ENCODE data around the gene ONECUT3.

The ONECUT3 gene

DNA sequence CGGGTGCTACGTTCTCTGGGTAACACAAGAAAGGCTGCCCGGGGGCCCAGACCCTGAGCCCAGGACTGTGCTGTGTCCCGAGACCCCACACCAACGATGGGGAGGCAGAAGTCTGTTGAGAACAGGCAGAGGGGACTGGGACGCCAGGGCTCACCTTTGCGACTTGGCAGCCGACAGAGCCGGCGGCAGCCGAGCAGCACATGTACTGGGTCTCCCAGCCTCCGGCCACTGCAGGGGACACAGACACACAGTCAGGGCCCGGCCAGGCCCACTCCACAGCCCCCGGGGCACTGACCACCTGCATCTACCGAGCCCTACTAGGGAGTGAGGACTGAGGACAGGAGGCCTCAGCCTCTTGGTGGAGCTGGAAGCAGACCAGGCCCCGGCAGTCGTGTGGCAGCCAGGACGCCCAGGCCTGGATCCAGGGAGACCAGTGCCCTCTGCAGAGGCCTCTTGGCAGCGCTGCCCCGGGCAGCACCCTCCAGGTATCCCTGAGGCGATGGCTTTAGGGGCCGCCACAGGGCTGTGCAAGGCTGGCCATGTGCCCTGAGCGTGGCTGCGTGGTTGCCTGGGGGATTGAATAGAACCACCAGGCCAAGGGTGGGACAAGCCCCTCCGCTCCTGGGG lies 64.4 kb downstream of the ONECUT3 start:
- H3K27ac ChIP-seq: no peak overlapping the region
- TF ChIP-seq, protein P1, sequence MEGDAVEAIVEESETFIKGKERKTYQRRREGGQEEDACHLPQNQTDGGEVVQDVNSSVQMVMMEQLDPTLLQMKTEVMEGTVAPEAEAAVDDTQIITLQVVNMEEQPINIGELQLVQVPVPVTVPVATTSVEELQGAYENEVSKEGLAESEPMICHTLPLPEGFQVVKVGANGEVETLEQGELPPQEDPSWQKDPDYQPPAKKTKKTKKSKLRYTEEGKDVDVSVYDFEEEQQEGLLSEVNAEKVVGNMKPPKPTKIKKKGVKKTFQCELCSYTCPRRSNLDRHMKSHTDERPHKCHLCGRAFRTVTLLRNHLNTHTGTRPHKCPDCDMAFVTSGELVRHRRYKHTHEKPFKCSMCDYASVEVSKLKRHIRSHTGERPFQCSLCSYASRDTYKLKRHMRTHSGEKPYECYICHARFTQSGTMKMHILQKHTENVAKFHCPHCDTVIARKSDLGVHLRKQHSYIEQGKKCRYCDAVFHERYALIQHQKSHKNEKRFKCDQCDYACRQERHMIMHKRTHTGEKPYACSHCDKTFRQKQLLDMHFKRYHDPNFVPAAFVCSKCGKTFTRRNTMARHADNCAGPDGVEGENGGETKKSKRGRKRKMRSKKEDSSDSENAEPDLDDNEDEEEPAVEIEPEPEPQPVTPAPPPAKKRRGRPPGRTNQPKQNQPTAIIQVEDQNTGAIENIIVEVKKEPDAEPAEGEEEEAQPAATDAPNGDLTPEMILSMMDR (conservative IDR thresholded peaks at IDR 0.05): no peak
- TF ChIP-seq ZFX (IDR thresholded peaks at IDR 0.05): no peak

DNA sequence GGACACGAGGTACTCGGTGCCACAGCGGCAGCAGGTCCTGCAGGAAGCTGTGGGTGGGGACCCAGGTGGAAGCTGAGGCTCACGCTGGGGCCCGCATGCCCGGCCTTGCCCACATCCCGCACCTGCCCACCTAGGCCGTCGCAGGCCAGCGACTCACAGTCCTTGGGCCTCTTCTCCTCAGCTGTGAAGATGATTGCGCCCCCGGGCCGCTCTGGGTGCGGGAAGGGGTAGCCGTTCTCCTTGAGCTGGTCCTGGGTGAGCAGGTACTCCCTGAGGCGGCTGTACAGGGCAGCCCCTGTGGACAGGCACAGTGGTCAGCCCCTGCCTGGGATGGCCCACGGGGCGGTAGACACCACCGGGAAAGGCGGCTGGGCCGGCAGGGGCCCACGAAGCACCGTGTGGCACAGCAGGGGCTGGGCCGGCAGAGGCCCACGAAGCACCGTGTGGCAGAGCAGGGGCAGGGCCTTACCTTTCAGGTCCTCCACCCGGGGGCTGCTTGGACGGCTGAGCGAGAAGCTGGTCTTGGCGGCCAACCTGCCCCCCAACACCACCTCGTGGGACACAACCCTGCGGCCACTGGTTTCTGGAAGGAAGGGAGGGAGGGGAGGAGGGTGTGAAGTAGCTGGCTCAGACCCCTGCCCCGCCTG lies 65.4 kb downstream of the ONECUT3 start:
- no peak overlapping the region for H3K27ac ChIP-seq
- no peak for TF ChIP-seq ZFX (IDR thresholded peaks at IDR 0.05)
- TF ChIP-seq, protein P1 (conservative IDR thresholded peaks at IDR 0.05): no peak

DNA sequence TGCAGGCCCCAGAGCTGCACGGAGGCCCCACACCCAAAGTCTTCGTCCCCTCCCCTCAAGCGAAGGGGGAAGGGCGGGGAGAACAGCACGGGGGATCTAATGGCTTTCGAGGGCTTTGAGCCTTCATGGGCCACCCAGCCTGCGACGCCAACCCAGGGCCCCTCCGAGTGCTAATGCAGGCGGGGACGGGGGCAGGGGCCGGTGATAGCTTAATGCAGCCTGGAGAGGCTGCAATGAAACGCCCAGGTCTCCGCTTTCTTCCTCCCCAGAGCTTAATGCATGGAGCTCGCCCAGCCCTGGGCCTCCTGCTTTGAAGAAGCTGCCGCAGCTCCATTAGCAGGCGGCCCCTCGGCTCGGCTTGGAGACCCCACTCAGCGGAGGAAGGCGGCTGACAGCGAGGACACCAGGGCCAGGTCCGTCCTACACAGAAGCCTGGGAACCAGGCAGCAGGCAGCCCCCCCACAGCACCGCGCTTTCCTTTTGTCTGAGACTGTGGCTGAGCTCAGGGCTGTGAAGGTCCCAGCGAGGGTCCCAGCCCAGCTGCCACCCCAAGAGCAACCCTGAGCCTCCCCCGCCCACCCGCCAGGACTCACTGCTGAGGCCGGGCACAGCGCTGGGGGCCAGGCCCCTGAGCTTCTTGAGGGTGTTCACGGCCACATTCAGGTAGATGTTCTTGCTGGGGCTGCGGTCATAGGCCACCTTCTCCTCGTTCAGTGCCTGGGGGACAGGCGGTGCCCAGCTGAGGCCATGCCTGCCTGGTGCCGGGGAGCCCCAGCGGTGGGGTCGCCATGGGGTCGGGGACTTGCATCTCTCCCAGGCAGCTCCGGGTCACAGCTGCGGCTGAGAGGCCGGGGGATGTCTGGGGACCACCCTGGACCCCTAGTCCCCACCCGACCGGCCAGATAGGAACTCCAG lies 66.3 kb downstream of the ONECUT3 start:
- no peak for TF ChIP-seq ZFX (IDR thresholded peaks at IDR 0.05)
- TF ChIP-seq, protein P1 (conservative IDR thresholded peaks at IDR 0.05): no peak

DNA sequence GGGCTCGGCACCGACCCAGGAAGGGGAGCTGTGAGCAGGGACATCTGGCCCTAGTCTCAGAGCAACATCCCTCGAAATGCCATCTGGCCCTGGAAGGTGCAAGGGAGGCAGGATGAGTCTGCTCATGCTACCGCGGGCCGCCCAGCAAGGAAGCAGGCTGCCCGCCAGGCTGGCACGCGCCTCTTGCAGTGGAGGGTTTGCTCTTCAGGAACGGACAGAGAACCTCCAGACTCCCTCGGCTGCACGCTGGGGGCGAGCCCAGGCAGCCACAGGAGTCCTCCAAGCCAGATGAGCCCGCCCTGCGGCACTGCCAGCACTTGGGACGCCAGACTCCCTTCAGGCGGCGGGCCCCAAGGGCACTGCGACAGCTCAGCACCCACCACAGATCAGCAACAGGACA lies 68.9 kb downstream of the ONECUT3 start:
- no peak for TF ChIP-seq ZFX (IDR thresholded peaks at IDR 0.05)
- TF ChIP-seq, protein P1 (conservative IDR thresholded peaks at IDR 0.05): no peak

More for the DNA sequence above, 66.3 kb downstream of the ONECUT3 start:
- no peak overlapping the region for H3K27ac ChIP-seq

DNA sequence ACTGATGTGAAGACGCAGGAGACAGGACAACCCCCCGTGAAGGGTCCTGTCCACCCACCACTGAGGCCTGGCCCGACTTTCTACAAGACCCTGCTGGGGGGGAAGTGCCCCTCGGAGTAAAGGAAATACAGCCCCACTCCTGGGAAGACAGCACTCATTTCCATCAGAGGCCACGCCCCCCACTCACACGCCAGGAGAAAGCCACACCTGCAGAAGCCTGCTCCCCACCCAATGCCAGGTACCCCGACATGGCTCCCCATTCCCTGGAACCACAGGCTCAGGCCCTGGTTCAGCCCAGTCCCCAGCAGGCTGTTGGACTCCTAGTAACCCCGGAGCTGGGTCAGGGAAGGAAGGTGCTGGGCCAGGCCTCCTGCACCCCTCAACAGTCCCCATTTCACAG lies 69.7 kb downstream of the ONECUT3 start:
- no peak overlapping the region for H3K27ac ChIP-seq
- TF ChIP-seq ZFX (IDR thresholded peaks at IDR 0.05): no peak
- TF ChIP-seq, protein P1 (conservative IDR thresholded peaks at IDR 0.05): no peak

More for the DNA sequence above, 68.9 kb downstream of the ONECUT3 start:
- no peak overlapping the region for H3K27ac ChIP-seq

DNA sequence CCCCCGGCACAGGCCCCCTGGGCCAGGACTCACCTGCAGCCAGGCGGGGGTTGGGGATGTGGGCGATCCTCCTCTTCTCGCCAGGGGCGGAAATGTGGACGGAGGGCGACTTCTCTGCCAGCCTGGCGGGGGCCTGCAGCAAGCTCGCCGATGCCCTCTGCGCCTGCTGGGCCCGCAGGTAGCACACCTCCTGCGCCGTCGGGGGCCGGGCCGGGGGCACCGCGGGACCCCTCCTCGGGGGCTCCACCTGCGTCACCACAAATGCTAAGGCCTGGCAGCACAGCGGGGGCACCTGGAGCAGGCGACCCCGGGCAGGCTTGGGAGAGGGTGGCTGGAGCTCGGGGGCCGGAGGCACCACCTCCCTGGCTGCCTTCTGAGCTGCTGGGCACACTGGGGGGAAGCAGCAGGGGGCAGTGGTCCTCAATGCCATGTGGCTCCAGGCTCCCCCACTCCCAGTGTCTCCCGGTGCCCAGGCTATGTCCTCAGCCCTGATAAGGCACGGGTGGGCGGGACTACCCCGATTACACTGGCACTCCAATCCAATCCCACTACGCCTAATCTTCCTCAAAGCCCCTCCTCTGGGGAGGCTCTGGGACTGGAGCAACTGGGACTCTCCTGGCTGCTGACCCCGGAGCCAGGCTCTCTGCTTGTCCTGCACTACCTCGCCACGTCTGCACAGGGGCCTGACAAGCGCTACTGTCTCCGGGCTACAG lies 70.4 kb downstream of the ONECUT3 start:
- TF ChIP-seq, protein P1 (conservative IDR thresholded peaks at IDR 0.05): no peak
- no peak for TF ChIP-seq ZFX (IDR thresholded peaks at IDR 0.05)
- no peak overlapping the region for H3K27ac ChIP-seq
